ENCODE results near the gene ADCY1.

DNA sequence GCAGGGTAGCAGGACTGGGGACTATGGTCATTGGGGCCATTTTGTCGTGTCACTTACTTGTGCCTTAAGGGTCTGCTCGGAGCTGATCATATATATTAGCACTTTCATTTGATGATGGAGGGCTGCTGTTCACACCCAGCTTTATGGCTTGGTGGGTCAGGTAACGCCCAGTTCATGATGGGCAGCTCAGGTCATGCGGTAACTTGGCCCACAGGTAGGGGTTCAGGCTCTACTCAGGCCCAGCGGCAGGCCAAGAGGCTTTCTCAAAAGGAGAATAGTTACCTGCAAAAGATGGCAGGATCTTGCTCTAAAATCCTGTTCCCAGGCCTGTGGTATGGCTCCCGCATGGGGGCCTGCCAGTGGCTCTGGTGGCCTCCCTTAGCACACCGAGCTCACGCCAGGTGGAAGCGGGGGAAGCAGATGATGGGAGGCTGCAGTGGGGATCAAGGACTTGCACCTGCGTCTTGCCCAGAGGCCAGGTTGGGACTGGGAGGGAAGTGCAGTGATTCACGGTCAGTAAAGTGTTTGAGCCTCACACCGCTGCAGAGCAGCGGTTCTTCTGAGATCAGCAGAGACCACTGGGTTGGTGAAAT lies 109.5 kb downstream of the ADCY1 start:
- TF ChIP-seq, protein P1, sequence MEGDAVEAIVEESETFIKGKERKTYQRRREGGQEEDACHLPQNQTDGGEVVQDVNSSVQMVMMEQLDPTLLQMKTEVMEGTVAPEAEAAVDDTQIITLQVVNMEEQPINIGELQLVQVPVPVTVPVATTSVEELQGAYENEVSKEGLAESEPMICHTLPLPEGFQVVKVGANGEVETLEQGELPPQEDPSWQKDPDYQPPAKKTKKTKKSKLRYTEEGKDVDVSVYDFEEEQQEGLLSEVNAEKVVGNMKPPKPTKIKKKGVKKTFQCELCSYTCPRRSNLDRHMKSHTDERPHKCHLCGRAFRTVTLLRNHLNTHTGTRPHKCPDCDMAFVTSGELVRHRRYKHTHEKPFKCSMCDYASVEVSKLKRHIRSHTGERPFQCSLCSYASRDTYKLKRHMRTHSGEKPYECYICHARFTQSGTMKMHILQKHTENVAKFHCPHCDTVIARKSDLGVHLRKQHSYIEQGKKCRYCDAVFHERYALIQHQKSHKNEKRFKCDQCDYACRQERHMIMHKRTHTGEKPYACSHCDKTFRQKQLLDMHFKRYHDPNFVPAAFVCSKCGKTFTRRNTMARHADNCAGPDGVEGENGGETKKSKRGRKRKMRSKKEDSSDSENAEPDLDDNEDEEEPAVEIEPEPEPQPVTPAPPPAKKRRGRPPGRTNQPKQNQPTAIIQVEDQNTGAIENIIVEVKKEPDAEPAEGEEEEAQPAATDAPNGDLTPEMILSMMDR (IDR thresholded peaks at IDR 0.05; ENCODE audit: low read depth, low read length): no peak
- no peak for TF ChIP-seq EZH2phosphoT487 (IDR thresholded peaks at IDR 0.05; ENCODE audit: low read depth)

All from OCI-LY3 (cell line).